Rectal smooth muscle tissue (tissue), 1 donor: ENCODE results near the gene ZSCAN22.

Experiments
- H3K27ac ChIP-seq: one replicate; pipeline ENCODE4 v1.7.0; 2013; ENCODE audit warnings: low read depth, low read length, inconsistent platforms
- H3K27me3 ChIP-seq: one replicate; pipeline ENCODE4 v1.7.0; 2013; ENCODE audit warnings: low read length; ENCODE audit not compliant: control insufficient read depth, insufficient read depth
- H3K36me3 ChIP-seq: one replicate; pipeline ENCODE4 v1.7.0; 2013; ENCODE audit warnings: low read length; ENCODE audit not compliant: control insufficient read depth, insufficient read depth
- H3K4me1 ChIP-seq: one replicate; pipeline ENCODE4 v1.7.0; 2013; ENCODE audit warnings: low read length; ENCODE audit not compliant: control insufficient read depth, insufficient read depth
- H3K4me3 ChIP-seq: one replicate; pipeline ENCODE4 v1.7.0; 2013; ENCODE audit warnings: low read length
- H3K9ac ChIP-seq: one replicate; pipeline ENCODE4 v1.7.0; 2013; ENCODE audit warnings: low read length

ZSCAN22 gene

DNA sequence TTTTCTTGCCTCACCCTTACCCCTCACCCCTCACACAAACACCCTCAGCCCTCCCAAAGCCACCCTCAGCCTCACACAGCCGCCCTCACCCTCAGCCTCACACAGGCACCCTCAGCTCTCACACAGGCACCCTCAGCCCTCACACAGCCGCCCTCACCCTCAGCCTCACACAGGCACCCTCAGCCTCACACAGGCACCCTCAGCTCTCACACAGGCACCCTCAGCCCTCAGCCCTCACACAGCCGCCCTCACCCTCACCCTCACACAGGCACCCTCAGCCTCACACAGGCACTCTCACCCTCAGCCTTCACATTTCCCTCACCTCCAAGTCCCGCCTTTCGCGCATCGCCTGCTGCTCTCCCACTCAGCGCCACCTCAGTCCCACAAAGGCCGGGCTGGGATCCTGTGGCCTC, 287 bp upstream of the ZSCAN22 start:
- no peaks in the 10 kb centered on the region for H3K27me3 ChIP-seq
- H3K27ac ChIP-seq, result peak overlapping the region; percentile 95
- H3K36me3 ChIP-seq, result no peaks in the 10 kb centered on the region
- peaks cover 4% of the 10 kb centered on the region for H3K4me1 ChIP-seq
- H3K9ac ChIP-seq, result peak overlapping the region; percentile 63
- H3K4me3 ChIP-seq, result peak overlapping the region; percentile 94

DNA sequence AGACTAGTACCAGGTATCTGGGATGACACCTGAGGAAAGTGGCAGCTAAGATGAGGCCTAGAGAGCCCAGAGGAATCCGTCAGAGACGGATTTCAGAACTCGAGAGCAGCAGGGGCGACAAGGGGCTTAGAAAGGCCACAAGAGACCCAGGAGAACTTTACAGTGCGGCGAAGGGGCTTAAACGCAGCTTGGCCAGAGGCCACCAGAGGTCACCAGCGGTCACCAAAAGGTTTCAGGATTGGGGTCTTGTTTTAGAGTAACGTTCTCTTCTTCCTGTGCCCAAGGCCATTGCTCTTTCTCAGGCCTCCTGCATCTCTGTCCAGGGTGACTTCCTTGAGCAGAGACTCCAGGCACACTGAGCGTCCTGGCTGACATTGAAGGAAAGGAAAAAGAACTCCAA, 2.2 kb downstream of the ZSCAN22 start:
- H3K36me3 ChIP-seq, result no peaks in the 10 kb centered on the region
- H3K9ac ChIP-seq, result no peak overlapping the region
- H3K4me3 ChIP-seq, result no peak overlapping the region
- no peaks in the 10 kb centered on the region for H3K27me3 ChIP-seq
- H3K27ac ChIP-seq, result no peak overlapping the region
- H3K4me1 ChIP-seq, result peaks cover 4% of the 10 kb centered on the region

DNA sequence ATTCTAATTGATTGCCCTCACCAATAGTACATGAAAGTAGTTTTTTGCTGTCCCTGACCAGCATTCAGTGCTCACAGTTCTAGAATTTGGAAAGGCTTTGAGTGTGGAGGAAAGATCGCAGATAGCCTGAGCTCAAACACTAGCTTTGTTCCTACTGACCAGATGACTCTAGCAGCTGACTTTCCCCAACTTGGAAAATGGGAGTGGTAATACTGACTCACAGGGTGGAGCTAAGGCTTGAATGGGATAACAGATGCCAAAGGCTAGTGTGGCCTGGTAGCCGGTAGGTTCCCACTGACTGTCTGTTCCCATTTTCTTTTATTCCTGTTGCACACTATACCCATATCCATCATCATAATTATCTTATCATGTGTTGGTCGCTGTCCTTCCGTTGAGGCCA, 3.7 kb downstream of the ZSCAN22 start:
- Histone ChIP-seq H3K36me3 (peaks cover 4% of the 10 kb centered on the region), H3K9ac (no peak overlapping the region), H3K4me3 (no peak overlapping the region), H3K27me3 (no peaks in the 10 kb centered on the region), H3K27ac (peak overlapping the region; percentile 27), H3K4me1 (peaks cover 4% of the 10 kb centered on the region)

DNA sequence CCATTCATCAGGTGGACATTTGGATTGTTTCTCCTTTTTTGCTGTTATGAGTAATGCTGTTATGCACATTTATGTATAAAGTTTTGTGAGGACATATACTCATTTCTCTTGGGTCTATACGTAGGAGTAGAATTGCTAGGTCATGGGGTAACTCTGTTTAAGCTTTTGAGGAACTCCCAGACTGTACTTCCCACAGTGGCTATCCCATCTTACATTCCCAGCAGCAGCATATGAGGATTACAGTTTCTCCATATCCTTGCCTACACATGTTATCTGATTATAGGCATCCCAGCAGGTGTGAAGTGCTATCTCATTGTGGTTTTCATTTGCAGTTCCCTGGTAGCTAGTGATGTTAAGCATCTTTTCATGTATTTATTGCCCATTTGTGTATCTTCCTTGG, 5.9 kb downstream of the ZSCAN22 start:
- peaks cover 7% of the 10 kb centered on the region for H3K36me3 ChIP-seq
- H3K9ac ChIP-seq, result no peak overlapping the region
- H3K27me3 ChIP-seq, result no peaks in the 10 kb centered on the region
- no peaks in the 10 kb centered on the region for H3K4me1 ChIP-seq
- no peak overlapping the region for H3K27ac ChIP-seq
- H3K4me3 ChIP-seq, result no peak overlapping the region

DNA sequence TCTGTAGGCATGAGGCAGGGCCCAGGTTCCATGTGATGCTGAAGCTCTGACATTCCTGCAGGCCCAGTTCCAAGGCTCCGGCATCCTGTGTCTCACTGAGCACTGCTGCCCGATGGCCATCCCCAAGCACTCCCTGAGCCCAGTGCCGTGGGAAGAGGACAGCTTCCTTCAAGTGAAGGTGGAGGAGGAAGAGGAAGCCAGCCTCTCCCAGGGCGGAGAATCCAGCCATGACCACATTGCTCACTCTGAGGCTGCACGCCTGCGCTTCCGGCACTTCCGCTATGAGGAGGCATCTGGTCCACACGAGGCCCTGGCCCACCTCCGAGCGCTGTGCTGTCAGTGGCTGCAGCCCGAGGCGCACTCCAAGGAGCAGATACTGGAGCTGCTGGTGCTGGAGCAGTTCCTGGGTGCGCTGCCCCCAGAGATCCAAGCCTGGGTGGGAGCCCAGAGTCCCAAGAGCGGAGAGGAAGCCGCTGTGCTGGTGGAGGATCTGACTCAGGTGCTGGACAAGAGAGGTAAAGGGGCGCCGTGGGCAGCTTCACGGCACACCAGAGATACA, 8.0 kb downstream of the ZSCAN22 start:
- Histone ChIP-seq H3K27ac (no peak overlapping the region), H3K4me1 (no peaks in the 10 kb centered on the region), H3K36me3 (peaks cover 20% of the 10 kb centered on the region), H3K9ac (no peak overlapping the region), H3K27me3 (no peaks in the 10 kb centered on the region), H3K4me3 (no peak overlapping the region)

DNA sequence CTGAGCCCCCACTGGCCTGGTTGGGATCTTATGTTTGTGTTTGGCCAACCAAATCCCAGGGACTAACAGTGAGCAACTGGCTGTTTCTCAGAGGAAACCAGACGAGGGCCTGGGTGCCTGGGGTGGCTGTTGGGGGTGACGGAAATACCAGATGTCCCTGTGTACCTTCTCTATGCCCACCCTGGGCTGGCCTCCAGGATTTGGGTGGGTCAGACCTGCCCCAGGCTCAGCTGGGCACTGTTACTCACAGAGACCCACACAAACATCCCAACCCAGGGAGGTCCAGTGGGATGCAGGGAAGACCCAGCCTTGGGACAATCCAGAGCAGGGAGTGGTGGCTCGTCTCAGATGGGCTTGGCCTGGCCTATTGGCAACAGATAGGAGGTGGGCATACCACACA, 8.8 kb downstream of the ZSCAN22 start:
- Histone ChIP-seq H3K36me3 (peaks cover 22% of the 10 kb centered on the region), H3K27ac (no peak overlapping the region)

DNA sequence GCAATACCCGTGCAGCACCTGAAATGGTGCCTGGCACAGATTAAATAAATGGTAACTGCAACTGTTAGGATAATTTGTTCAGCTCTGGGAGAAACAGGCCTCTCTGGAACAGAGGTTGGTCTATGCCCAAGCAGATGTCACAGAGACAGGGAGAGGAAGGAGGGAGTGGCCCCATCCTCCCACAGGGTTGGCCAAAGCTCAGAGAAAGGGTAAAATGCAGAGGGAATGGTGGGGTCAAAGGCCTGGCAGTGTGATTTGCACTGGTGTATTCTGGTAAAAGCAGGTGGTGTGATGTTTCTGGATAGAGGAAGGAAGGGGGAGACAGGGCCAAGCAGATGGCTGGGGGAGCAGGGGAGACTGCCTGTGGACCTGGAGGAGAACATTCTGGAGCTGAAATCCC, 9.4 kb downstream of the ZSCAN22 start:
- H3K27ac ChIP-seq, result no peak overlapping the region
- no peak overlapping the region for H3K9ac ChIP-seq
- no peaks in the 10 kb centered on the region for H3K4me1 ChIP-seq
- H3K36me3 ChIP-seq, result peaks cover 22% of the 10 kb centered on the region
- H3K27me3 ChIP-seq, result no peaks in the 10 kb centered on the region
- H3K4me3 ChIP-seq, result no peak overlapping the region

More for the DNA sequence above, 8.8 kb downstream of the ZSCAN22 start:
- Histone ChIP-seq H3K4me3 (no peak overlapping the region), H3K4me1 (no peaks in the 10 kb centered on the region), H3K27me3 (no peaks in the 10 kb centered on the region), H3K9ac (no peak overlapping the region)

DNA sequence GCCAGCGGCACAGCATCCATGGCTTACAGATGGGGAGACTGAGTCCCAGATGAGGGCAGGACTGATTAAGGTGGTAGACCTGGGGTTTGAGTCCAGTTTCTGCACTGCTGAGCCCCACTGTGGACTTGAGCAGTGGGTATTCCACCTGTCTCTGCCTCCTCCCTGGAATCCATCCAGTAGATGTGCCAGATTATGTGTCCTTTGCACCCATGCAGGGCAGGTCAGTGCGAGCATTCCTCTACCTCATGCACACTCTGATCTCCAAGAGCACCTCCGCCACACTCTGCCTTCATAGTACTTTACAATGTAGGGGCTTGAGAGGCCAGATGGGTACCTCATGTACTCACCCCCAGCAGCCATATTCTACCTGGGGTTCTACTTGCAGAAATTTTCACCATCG, 10.0 kb downstream of the ZSCAN22 start:
- Histone ChIP-seq H3K9ac (no peak overlapping the region), H3K27me3 (no peaks in the 10 kb centered on the region), H3K27ac (no peak overlapping the region), H3K4me1 (no peaks in the 10 kb centered on the region), H3K36me3 (peaks cover 22% of the 10 kb centered on the region), H3K4me3 (no peak overlapping the region)

DNA sequence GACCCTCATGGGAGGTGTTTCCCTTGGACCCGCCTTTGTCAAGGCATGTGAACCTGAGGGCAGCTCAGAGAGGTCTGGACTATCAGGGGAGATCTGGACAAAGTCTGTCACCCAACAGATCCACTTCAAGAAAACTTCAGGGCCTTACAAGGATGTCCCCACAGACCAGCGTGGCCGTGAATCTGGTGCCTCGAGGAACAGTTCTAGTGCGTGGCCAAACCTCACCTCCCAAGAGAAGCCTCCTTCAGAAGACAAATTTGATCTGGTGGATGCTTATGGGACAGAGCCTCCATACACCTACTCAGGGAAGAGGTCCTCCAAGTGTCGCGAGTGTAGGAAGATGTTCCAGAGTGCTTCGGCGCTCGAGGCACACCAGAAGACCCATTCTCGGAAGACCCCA, 11.5 kb downstream of the ZSCAN22 start:
- Histone ChIP-seq H3K27ac (no peak overlapping the region), H3K36me3 (peaks cover 22% of the 10 kb centered on the region), H3K4me3 (no peak overlapping the region), H3K9ac (no peak overlapping the region), H3K4me1 (no peaks in the 10 kb centered on the region), H3K27me3 (no peaks in the 10 kb centered on the region)

DNA sequence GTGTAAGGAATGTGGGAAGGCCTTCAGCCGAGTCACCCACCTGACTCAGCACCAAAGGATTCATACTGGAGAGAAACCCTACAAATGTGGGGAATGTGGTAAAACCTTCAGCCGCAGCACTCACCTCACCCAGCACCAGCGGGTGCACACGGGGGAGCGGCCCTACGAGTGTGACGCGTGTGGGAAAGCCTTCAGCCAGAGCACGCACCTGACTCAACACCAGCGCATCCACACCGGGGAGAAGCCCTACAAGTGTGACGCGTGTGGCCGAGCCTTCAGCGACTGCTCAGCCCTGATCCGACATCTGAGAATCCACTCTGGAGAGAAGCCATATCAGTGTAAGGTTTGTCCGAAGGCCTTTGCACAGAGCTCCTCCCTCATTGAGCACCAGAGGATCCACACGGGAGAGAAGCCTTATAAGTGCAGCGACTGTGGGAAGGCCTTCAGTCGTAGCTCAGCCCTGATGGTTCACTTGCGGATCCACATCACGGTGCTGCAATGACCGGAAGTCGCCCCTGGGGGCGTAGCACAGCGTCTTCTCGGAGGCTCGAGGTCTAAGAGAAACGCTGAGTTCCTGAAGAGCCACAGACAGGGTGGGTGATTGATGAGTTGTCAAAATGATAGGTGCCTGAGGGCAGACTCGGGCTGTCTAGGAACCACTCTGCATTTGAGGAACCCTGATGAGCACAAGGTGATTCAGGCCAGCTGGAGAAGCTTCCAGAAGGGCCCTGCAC, 12.2 kb downstream of the ZSCAN22 start:
- Histone ChIP-seq H3K27me3 (no peaks in the 10 kb centered on the region), H3K27ac (no peak overlapping the region), H3K4me1 (no peaks in the 10 kb centered on the region), H3K9ac (no peak overlapping the region), H3K36me3 (peaks cover 22% of the 10 kb centered on the region), H3K4me3 (no peak overlapping the region)

DNA sequence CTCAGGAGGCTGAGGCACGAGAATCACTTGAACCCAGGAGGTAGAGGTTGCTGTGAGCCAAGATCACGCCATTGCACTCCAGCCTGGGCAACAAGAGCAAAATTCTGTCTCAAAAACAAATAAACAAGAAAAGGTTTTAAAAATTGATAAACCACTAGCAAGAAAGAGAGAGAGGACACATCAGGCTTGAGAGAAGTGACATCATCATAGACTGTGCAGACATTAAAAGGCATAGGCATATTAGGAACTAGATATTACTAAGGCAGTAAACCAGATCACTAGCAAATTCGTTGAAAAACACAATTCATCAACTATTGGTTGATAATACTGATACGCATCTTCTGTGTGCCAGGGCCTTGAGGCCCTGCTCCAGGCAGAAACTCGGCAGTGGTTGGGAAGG, 18.8 kb downstream of the ZSCAN22 start:
- no peak overlapping the region for H3K4me3 ChIP-seq
- no peaks in the 10 kb centered on the region for H3K4me1 ChIP-seq
- no peaks in the 10 kb centered on the region for H3K27me3 ChIP-seq
- H3K36me3 ChIP-seq, result no peaks in the 10 kb centered on the region
- H3K27ac ChIP-seq, result no peak overlapping the region
- H3K9ac ChIP-seq, result no peak overlapping the region

DNA sequence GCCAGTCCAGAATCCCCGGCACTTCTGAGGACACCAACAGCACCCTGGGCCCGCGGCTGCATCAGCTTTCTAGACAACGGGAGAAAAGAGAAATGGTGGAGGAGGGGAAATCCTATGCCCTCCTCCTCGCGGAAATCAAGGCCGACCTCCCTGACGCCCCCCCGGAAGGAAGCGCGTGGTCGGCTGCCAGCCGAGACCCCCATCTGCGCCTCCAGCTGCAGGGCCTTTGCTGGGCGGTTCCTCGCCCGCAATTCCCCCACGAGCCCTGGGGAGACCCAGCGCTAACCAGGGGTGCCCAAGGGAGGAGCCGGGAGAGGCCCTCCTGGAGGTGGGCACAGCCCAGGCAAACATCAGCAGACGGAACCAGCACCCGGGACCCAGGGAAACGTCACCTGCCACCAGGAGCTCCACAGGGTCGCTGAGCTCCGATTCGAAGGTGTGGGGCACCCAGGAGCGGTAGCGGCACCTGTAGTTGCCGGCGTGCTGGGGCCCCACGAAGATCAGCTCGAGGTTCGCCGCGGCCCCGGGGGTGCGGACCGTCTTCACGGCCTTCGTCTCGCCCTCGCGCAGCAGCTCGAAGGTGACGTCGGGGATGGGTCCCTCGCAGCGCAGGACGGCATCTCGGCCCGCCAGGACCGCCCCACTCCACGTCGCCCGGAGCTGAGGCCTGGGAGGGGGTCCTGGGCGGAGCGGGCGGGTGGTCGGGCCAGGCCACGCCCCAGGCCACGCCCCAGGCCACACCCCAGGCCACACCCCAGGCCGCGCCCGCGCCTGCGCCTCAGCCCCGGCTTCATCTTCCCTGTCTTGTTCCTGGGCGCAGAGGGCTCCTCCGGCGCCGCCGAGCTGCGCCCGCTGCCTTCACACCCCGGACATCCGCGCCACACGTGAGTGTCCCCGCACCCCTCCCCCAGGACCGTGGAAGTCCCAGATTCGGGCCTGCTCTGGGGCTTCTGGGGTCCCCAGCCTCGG, 20.5 kb downstream of the ZSCAN22 start:
- Histone ChIP-seq H3K9ac (no peak overlapping the region), H3K4me3 (peak overlapping the region; percentile 53), H3K36me3 (no peaks in the 10 kb centered on the region), H3K27me3 (peaks cover 5% of the 10 kb centered on the region), H3K4me1 (no peaks in the 10 kb centered on the region), H3K27ac (no peak overlapping the region)
